Neuronal stem cell (in vitro differentiated cells): ENCODE data around the gene ATAD3C.
A peak's percentile ranks its signal among the peaks of the same experiment; 100 is the strongest.

Source experiments
- DNase-seq: peaks from one replicate; pipeline ENCODE4 v3.0.0-alpha.2; 2013; ENCODE audit warnings: low spot score
- H2AFZ ChIP-seq: one replicate; pipeline ENCODE4 v1.6.1; 2013; ENCODE audit warnings: mild to moderate bottlenecking, low read length, inconsistent platforms
- H2AK5ac ChIP-seq: 2 replicates; pipeline ENCODE4 v1.6.1; 2013; ENCODE audit warnings: low read depth, mild to moderate bottlenecking, inconsistent platforms, low read length, moderate library complexity, mixed read lengths
- H2BK120ac ChIP-seq: 2 replicates; pipeline ENCODE4 v1.6.1; 2013; ENCODE audit warnings: low read depth, mild to moderate bottlenecking, inconsistent platforms, low read length, moderate library complexity, mixed read lengths
- H2BK12ac ChIP-seq: one replicate; pipeline ENCODE4 v1.6.1; 2013; ENCODE audit warnings: low read length, inconsistent platforms
- H2BK15ac ChIP-seq: 2 replicates; pipeline ENCODE4 v1.6.1; 2013; ENCODE audit warnings: mild to moderate bottlenecking, low read length, inconsistent platforms, mixed read lengths
- H2BK5ac ChIP-seq: one replicate; pipeline ENCODE4 v1.6.1; 2013; ENCODE audit warnings: inconsistent platforms, mild to moderate bottlenecking, low read length, moderate library complexity
- H3K14ac ChIP-seq: one replicate; pipeline ENCODE4 v1.6.1; 2013; ENCODE audit warnings: low read length, inconsistent platforms
- H3K18ac ChIP-seq: 2 replicates; pipeline ENCODE4 v1.6.1; 2013; ENCODE audit warnings: low read length, inconsistent platforms
- H3K23ac ChIP-seq: 2 replicates; pipeline ENCODE4 v1.6.1; 2013; ENCODE audit warnings: low read depth, mild to moderate bottlenecking, mixed read lengths, low read length, inconsistent platforms; ENCODE audit not compliant: poor library complexity
- H3K27ac ChIP-seq: replicated peaks from 3 replicates; pipeline ENCODE4 v1.5.1; 2013; ENCODE audit warnings: low read length, inconsistent platforms
- H3K27me3 ChIP-seq, 3 experiments: 2 replicates each; pipeline ENCODE4 v1.6.1; 2013; ENCODE audit warnings: low read length in 3 of 3, mild to moderate bottlenecking in 2 of 3, inconsistent platforms in 1 of 3, low read depth in 1 of 3, mixed read lengths in 1 of 3, moderate library complexity in 1 of 3; ENCODE audit not compliant: control insufficient read depth in 3 of 3, insufficient read depth in 3 of 3
- H3K36me3 ChIP-seq, 2 donors: replicated peaks in 1 of 2; 2 replicates each; pipeline ENCODE4 v1.6.1; 2013; ENCODE audit warnings: low read length in 2 of 2; ENCODE audit not compliant: control insufficient read depth in 2 of 2, insufficient read depth in 2 of 2
- H3K4ac ChIP-seq: 2 replicates; pipeline ENCODE4 v1.6.1; 2013; ENCODE audit warnings: inconsistent platforms, mild to moderate bottlenecking, low read length, moderate library complexity
- H3K4me1 ChIP-seq, 2 donors: 1 replicate in 1 of 2; 2 replicates in 1 of 2; pipeline ENCODE4 v1.6.1; 2013; ENCODE audit warnings: low read length in 2 of 2, low read depth in 1 of 2; ENCODE audit not compliant: control insufficient read depth in 2 of 2, insufficient read depth in 1 of 2
- H3K4me2 ChIP-seq: one replicate; pipeline ENCODE4 v1.6.1; 2013; ENCODE audit warnings: mild to moderate bottlenecking, low read length, inconsistent platforms; ENCODE audit not compliant: insufficient read depth, poor library complexity, severe bottlenecking
- H3K4me3 ChIP-seq, 2 donors: 2 replicates each; pipeline ENCODE4 v1.5.1; 2013; ENCODE audit warnings: low read length in 2 of 2, mild to moderate bottlenecking in 2 of 2, inconsistent platforms in 1 of 2, moderate library complexity in 1 of 2
- H3K79me1 ChIP-seq: one replicate; pipeline ENCODE4 v1.6.1; 2013; ENCODE audit warnings: low read depth, mild to moderate bottlenecking, inconsistent platforms, low read length, moderate library complexity
- H3K9ac ChIP-seq: one replicate; pipeline ENCODE4 v1.6.1; 2013; ENCODE audit warnings: mild to moderate bottlenecking, low read depth, low read length, inconsistent platforms; ENCODE audit not compliant: poor library complexity
- H3K9me3 ChIP-seq, 2 donors: replicated peaks in 1 of 2; 2 replicates each; pipeline versions ENCODE3 to v1.6.1; 2013; ENCODE audit warnings: low read length in 2 of 2, mild to moderate bottlenecking in 2 of 2, inconsistent platforms in 1 of 2, low read depth in 1 of 2, mixed read lengths in 1 of 2, moderate library complexity in 1 of 2; ENCODE audit not compliant: control insufficient read depth in 2 of 2, insufficient read depth in 1 of 2
- H4K8ac ChIP-seq: one replicate; pipeline ENCODE4 v1.6.1; 2013; ENCODE audit warnings: low read depth, mild to moderate bottlenecking, inconsistent platforms, low read length, moderate library complexity
- H4K91ac ChIP-seq: one replicate; pipeline ENCODE4 v1.6.1; 2013; ENCODE audit warnings: low read length, low read depth, mild to moderate bottlenecking, inconsistent platforms; ENCODE audit not compliant: poor library complexity
- WGBS, 2 donors: extraction: QIAGEN DNeasy Blood & Tissue Kit; methylation state at CpG; one replicate each; pipeline ENCODE4 v1.1.7; 2013; ENCODE audit warnings: missing lambda C conversion rate in 2 of 2, mixed read lengths in 1 of 2; ENCODE audit not compliant: insufficient read length in 2 of 2, insufficient replicate concordance in 1 of 2; ENCODE audit errors: extremely low coverage in 2 of 2; 5-methylcytosine and 5-hydroxymethylcytosine counted together

The ATAD3C gene

GRCh38 chr1:1406101-1406820 is 43.2 kb upstream of the ATAD3C start:
- H3K4me2 ChIP-seq = peak overlapping the region; percentile 77
- peak overlapping the region; percentile 31 for H3K18ac ChIP-seq
- peak overlapping the region; percentile 89 to 93 for H3K4me3 ChIP-seq
- no CpG with 5 or more reads among the region's 43 CpGs for WGBS, 2 donors
- H4K8ac ChIP-seq = no peak overlapping the region
- no peaks in the 10 kb centered on the region for H3K9me3 ChIP-seq
- peaks cover 22% of the 10 kb centered on the region for H3K79me1 ChIP-seq
- no peak overlapping the region for H2BK15ac ChIP-seq
- no peak for DNase-seq
- H3K9ac ChIP-seq = peak overlapping the region; percentile 89
- H3K36me3 ChIP-seq = peaks cover 34 to 65% of the 10 kb centered on the region in 2 donors
- no peaks in the 10 kb centered on the region for H3K27me3 ChIP-seq
- H2AK5ac ChIP-seq = peak overlapping the region; percentile 97
- peak overlapping the region; percentile 78 for H2BK5ac ChIP-seq
- H3K14ac ChIP-seq = no peak overlapping the region
- peak overlapping the region; percentile 88 for H2AFZ ChIP-seq
- H3K4ac ChIP-seq = no peak overlapping the region
- peaks cover 7 to 15% of the 10 kb centered on the region in 2 donors for H3K4me1 ChIP-seq
- no peak overlapping the region for H2BK12ac ChIP-seq
- no peak overlapping the region for H3K27ac ChIP-seq
- H2BK120ac ChIP-seq = no peak overlapping the region
- H4K91ac ChIP-seq = peak overlapping the region; percentile 56
- peak overlapping the region; percentile 34 for H3K23ac ChIP-seq

- Histone ChIP-seq H3K27ac (peak within 1 kb of the TSS; percentile 61), H3K36me3 (peaks cover 28 to 57% of the 10 kb centered on the region in 2 donors), H3K4me1 (peaks cover 7 to 15% of the 10 kb centered on the region in 2 donors), H3K4ac (peak within 1 kb of the TSS; percentile 66), H2BK120ac (peak within 1 kb of the TSS; percentile 87), H3K9ac (peak within 1 kb of the TSS; percentile 96), H3K18ac (peak within 1 kb of the TSS; percentile 99), H4K91ac (peak within 1 kb of the TSS; percentile 56), H2BK5ac (peak within 1 kb of the TSS; percentile 78), H3K23ac (peak within 1 kb of the TSS; percentile 100), H3K27me3 (no peaks in the 10 kb centered on the region), H3K4me3 (peak within 1 kb of the TSS; percentile 89 to 93), H4K8ac (peak within 1 kb of the TSS; percentile 48), H3K79me1 (peaks cover 22% of the 10 kb centered on the region), H3K9me3 (no peaks in the 10 kb centered on the region), H2BK12ac (peak within 1 kb of the TSS; percentile 41), H3K14ac (peak within 1 kb of the TSS; percentile 82), H2BK15ac (peak within 1 kb of the TSS; percentile 49), H2AFZ (peak within 1 kb of the TSS; percentile 88), H2AK5ac (peak within 1 kb of the TSS; percentile 99), H3K4me2 (peak within 1 kb of the TSS; percentile 77)
- no CpG with 5 or more reads among the region's 98 CpGs for WGBS, 2 donors
- DNase-seq = peak; percentile 85
These were observed 42.5 kb upstream of the ATAD3C start, which contains the start of gene MRPL20 for GRCh38 chr1:1406821-1407635. TSS of gene MRPL20 (minus strand) at chr1:1407293. CDS start at chr1:1407217, 76 bp downstream.

GRCh38 chr1:1407636-1408318 is 41.7 kb upstream of the ATAD3C start:
- Histone ChIP-seq H3K79me1 (peaks cover 22% of the 10 kb centered on the region), H2BK12ac (no peak overlapping the region), H2BK5ac (peak overlapping the region; percentile 78), H3K27me3 (no peaks in the 10 kb centered on the region), H2BK120ac (peak overlapping the region; percentile 87), H2BK15ac (peak overlapping the region; percentile 49), H3K27ac (peak overlapping the region; percentile 61), H3K4ac (peak overlapping the region; percentile 66), H3K14ac (peak overlapping the region; percentile 82), H3K9ac (peak overlapping the region; percentile 96), H3K18ac (peak overlapping the region; percentile 99), H2AFZ (peak overlapping the region; percentile 88), H4K8ac (no peak overlapping the region), H3K4me2 (peak overlapping the region; percentile 77), H3K4me3 (peak overlapping the region; percentile 89 to 93), H2AK5ac (peak overlapping the region; percentile 99), H3K9me3 (no peaks in the 10 kb centered on the region), H4K91ac (no peak overlapping the region), H3K4me1 (peaks cover 7 to 15% of the 10 kb centered on the region in 2 donors), H3K23ac (peak overlapping the region; percentile 65), H3K36me3 (peaks cover 23 to 50% of the 10 kb centered on the region in 2 donors)
- no peak for DNase-seq
- no CpG with 5 or more reads among the region's 41 CpGs for WGBS, 2 donors
